T-helper 9 cell (primary cell): Measurements from ENCODE around the gene USPL1.
A peak's percentile ranks its signal among the peaks of the same experiment; 100 is the strongest.
"Not testable (repeated sequence)": the region's sequence is repeated elsewhere in the genome, so short reads cannot be mapped to it uniquely, and the experiment has no call there.

Experiments
- DNase-seq: peaks from one replicate; pipeline ENCODE4 v3.0.0-alpha.2; 2020

USPL1 gene

DNA sequence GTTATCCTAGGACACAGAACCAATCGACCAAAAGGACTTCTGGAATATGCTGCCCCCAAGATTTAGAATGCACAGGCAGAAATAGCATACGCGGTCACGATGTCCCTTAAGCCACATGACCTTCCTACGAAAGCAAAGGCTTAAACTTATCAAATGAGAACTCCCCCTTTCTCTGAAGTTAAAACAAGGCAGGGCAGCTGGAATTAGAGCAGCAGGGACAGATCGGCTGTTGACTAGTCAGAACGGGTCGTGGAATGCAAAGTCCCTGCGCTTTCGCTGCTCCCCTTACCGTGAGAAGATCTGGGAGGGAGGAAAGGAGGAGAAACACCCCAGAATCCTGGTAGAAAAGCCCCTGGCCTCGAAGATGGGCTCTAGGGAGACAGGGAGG lies 799 bp upstream of the USPL1 start:
- peak; percentile 44 for DNase-seq

GRCh38 chr13:30618186-30618929 lies 638 bp downstream of the USPL1 start:
- DNase-seq, result no peak

- no peak for DNase-seq
These were observed 1.2 kb downstream of the USPL1 start for GRCh38 chr13:30618930-30619279.

DNA sequence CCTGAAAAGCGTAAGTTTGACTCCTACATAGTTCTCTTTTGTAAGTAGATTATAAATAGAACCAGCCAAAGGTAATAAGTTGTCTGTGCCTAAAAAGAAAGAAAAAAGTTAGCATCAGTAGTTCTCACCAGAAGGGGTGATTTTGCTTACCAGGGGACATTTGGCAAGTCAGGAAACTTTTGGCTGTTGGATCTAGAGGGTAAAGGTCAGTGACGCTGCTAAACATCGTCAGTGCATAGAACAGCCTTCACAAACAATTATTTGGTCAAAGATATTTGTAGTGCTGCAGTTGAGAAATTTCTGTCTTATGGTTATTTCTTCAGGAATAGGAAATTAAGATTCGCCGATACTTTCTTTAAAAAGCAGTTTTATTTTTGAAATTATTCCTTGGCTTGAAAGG lies 2.0 kb downstream of the USPL1 start:
- no peak for DNase-seq

GRCh38 chr13:30620941-30621340 lies 3.2 kb downstream of the USPL1 start:
- DNase-seq, result no peak

GRCh38 chr13:30622551-30622950 lies 4.8 kb downstream of the USPL1 start:
- no peak for DNase-seq

DNA sequence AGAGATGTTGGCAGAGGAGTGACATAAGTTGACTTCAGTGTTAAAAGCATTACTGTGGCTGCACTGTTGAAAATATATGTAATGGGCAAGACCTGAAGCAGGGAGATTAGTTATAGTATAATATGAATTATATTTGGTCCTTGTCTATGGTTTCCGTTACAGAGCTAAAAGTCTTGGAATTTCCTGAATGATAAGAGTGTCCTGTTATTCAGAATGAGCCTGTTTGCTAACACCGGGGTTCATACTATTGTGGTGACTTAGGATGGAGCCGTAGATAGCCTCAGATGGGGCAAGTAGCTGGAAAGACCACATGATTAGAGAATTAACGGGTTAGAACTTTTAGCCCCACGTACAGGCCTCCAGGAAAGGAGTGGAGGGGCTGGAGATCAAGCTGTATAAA lies 5.7 kb downstream of the USPL1 start:
- DNase-seq, result no peak

DNA sequence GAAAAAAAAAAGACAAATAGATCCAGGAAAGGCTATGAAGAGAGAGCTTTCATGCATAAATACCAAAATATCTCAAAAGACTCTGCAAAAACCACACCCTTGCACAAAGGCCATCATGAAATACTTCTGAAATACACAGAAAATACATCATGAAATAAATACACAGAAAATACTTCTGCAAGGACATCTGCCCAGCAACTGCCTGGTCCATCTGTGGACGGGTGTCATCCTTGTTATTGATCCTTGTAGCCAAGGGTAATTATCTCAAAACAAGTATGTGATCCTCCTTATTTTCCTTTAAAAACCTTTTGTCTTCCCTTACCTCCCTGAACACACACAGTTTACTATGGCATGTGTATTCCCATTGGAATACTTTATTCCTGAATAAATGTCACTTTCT lies 6.9 kb downstream of the USPL1 start:
- no peak for DNase-seq

GRCh38 chr13:30629527-30629926 lies 11.8 kb downstream of the USPL1 start:
- no peak for DNase-seq

GRCh38 chr13:30633861-30634260 lies 16.1 kb downstream of the USPL1 start:
- no peak for DNase-seq

DNA sequence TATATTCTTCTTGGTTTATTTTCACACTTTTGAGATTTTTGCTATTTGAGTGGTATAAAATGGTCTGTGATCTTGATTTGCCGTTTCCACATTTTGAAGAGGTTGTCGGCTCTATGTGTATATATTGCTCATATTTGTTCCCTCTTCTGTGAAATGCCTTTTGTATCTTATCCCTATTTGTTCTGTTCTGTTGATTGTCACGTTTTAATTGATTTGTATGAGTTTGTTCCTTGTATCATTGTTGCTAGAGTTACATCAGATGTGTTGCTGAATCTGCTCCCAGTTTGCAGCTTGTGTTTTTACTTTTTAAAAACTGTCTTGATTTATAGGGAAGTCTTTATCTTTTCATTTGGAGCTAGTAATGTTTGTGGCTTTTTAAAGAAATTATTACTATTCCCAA lies 17.1 kb downstream of the USPL1 start:
- DNase-seq, result no peak

DNA sequence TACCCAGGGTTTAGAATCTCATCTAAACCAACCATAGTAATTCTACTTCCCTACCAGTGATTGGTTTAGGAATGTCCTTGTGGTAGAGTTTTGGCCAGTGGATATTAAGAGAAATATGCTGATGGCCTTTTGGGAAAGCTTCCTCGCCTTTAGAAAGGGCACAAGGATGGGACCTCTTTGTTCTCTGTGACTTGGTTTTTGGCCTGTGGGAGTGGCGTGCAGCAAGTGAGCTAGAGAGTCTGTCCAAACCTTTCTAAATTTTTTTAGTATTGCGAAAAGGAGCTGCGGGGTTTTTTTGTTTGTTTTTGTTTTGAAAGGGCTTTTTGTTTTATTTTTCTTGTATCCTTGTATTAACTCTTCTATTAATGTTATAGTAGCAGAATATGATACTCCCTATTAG lies 20.6 kb downstream of the USPL1 start:
- no peak for DNase-seq

DNA sequence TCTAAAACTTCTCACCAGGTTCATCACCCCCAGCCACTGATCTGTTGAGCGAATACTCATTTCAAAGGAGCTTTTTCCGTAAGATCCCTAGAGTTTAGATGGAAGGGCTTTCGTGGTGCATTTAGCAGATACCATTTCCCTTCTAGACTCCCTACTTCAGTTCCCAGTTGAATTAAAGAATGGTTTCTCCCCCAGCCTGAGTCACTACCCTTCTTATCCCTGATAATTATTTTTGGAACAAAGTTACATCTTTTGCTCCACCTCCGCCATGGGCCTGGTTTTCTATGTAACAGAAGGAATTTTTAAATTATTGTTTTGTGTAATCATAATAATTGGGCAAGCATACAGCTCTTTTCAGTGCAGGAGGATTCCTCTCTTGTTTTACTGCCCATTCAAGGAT lies 22.0 kb downstream of the USPL1 start:
- DNase-seq, result no peak

- not testable (repeated sequence) for DNase-seq
These were observed 23.5 kb downstream of the USPL1 start for GRCh38 chr13:30641173-30641572.

- no peak for DNase-seq
These were observed 27.9 kb downstream of the USPL1 start for GRCh38 chr13:30645629-30646028.

DNA sequence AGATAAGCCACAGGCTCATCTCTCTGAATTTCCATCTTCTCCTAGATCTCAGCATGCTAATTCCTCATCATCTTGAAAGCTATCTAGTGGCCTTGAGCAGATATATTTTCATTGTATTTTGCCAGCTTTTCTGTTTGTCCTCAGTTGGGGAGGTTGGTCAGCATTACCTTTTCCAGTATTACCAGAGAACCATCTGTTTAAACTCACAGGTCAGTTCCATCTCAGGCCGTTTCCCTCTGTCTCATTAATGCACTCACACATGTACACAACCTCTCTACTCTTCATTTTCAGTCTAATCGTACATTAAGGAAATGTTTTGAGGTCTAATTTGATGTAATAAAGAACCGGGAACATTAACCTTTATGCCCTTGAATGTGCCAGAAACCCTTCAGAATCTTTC lies 29.7 kb downstream of the USPL1 start:
- no peak for DNase-seq

DNA sequence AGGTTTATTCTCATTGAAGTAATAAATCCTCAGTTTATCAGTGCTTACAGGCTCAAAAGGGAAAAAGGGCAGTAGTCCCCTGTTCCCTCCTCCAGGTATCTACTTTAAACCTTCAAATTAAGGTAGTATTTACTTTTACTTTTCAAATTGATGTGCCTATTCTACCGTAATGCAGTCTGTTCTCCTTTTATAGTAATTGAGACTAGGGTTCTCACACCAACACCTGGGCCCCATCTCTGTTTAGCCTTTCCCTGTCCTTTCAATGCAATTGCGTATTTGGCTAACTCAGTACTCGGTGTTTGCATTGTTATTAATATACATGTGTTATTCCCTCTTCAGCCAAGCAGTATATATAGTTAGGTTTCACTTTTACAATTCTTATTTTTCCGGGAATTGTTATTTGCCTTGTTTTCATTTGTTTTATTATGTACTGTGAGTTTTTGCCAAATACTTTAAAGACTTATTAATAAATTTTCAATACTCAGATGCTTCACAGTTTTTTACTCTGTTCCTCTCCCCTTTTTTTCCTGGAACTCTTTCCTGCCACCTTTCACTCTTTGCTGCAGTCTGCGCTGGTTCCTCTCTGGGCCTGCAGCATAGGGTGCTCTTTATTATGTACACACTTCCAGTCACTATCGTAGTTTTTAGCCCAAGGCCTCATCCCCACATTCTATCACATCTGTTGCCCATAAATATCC lies 30.3 kb downstream of the USPL1 start:
- DNase-seq, result no peak

GRCh38 chr13:30648522-30649012 lies 30.8 kb downstream of the USPL1 start:
- no peak for DNase-seq

DNA sequence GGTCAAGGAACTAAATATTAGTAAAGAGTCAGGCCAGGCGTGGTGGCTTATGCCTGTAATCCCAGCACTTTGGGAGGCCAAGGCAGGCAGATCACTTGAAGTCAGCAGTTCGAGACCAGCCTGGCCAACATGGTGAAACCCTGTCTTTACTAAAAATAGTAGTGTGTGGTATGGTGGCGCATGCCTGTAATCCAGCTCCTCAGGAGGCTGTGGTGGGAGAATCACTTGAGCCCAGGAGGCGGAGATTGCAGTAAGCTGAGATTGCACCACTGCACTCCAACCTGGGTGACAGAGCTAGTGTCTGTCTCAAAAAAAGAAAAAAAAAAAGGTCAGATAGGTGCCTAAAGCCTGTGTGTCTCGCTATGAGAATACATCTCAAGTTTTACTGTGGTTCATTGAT lies 33.9 kb downstream of the USPL1 start:
- DNase-seq, result not testable (repeated sequence)

GRCh38 chr13:30652746-30653386 lies 35.1 kb downstream of the USPL1 start:
- DNase-seq, result no peak

GRCh38 chr13:30654430-30654829 lies 36.7 kb downstream of the USPL1 start:
- DNase-seq, result no peak

GRCh38 chr13:30656178-30656577 lies 38.5 kb downstream of the USPL1 start:
- no peak for DNase-seq

- no peak for DNase-seq
These were observed 42.3 kb downstream of the USPL1 start for GRCh38 chr13:30659980-30660379.

GRCh38 chr13:30660796-30661195 lies 43.1 kb downstream of the USPL1 start:
- no peak for DNase-seq
